NCI-H2196 treated with DMSO at 0.1 percent for 48 hours (cell line): ENCODE data around the gene RALGPS1.

Source experiments
- DNase-seq: peaks from one replicate; lab custom pipeline; 2025; ENCODE audit not compliant: unreplicated experiment; lab: John Stamatoyannopoulos, UW

The RALGPS1 gene

DNA sequence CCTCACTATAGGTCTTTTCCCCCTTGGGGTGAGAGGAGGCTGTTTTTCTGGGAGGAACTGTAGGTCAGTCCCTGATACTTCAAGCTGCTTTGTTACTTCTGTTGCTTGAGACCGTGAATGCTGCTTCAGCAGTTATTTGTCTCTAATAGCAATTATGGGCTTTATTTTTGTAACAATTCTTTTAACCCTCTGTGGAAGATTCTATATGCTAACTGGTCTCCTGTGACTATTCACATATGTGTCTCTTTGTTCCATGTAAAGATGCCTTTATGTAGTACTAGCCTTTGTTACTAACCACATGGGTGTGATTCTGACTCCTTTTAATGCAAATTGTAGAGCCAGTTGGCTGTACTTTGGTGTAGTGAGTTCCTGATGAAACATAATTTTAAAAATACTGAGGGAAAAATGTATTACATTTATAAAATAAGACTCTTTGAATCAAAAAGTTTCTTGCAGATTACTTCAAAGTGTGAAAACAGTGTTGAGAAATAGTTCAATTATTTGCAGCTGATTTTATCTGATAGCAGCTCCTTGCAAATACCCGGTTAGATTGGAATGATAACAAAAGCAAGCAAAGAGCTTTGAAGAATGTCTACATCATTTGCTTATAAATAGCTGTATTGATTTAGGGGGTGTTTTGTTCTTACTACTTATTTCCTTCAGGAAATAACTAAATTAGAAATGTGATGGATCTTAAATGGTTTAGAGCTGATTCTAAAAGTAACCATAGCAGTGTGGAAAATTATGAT is 161.2 kb downstream of the RALGPS1 start:
- DNase-seq: no peak

DNA sequence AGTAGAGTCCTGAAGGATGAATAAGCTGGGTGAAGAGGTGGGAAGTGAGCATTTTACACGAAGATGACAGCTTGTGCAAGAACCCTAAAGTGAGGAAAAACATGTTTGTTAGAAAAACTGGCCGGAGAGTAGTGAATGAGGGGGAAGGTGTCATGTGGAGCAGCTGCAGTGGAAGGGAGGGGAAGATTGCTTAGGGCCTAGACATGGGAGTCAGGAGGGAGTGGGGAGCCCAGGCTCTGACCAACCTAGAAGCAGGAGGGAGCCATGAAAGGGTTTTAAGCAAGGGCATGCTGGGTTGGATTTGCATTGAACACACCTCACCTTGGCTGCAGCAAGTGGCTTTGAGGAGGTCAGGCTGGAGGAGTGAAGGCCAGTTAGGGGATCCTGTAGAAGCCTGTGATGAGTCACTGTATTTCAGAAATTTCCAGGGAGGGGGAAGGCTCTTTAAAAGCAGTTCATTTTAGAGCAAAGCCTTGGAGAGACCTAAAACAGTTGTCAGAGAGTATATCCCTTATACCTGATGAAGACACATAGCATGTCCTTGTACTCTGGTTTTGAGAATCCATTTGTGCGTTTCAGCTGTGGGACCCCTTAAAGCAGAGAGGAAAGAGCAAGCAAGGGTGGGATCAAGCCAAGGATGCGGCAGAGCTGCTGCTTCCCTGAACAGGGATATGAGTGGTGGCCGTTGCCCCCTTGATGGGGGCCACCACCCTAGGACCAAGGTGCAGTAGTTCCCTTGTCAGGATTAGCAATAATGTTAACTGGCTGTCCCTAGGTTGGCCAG is 162.5 kb downstream of the RALGPS1 start:
- no peak for DNase-seq

DNA sequence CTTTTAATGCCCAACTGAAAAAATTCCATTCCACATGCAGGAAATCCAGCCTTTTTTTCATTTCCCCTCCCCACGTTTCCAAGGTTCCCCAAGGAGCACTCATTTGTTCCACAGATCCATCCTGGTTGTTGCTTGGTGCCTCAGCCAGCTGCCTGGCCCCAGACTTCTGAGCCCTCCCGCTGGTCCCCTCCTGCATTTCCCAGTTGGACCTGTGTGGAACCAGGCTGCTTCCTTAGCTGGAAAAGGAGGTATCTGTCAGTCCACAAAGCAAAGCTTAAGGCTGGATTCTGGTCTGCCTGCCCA is 163.0 kb downstream of the RALGPS1 start:
- DNase-seq: no peak

DNA sequence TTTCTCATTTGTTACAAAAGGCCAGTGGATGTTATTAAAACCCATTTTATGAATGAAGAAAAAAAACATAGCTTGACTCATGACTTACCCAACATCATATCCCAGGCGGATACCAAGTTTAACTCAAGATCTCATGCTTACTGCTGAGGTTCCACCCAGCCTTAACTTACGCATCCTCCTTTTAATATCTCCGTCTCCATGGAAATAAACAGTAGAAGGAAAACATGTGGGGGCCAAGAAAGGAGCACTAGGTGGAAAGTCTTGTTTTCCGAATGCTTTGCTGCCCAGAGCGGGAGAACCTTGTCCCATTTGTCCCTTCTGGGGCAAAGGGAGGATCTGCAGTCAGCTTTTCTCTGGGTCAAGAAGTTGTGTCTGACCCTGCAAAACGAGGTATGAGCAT is 163.8 kb downstream of the RALGPS1 start:
- no peak for DNase-seq

DNA sequence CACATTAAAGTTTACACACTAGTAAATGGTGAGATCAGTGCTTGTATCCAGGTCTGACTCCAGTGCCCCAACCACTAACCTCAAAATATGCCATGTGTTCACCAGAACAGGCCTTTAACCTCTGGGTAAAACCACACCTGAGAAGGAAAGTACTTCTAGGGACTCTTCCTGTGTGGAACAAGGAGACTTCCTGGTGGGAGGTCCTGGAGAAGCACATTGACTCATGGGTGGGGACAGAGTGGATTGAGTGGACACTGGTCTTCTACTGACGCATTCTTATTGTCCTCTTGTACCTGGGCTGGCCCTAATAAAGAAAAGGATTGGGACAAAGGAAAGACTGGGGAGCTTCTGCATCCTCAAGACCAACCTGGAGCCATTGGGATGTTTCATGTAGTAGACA is 164.4 kb downstream of the RALGPS1 start:
- no peak for DNase-seq

DNA sequence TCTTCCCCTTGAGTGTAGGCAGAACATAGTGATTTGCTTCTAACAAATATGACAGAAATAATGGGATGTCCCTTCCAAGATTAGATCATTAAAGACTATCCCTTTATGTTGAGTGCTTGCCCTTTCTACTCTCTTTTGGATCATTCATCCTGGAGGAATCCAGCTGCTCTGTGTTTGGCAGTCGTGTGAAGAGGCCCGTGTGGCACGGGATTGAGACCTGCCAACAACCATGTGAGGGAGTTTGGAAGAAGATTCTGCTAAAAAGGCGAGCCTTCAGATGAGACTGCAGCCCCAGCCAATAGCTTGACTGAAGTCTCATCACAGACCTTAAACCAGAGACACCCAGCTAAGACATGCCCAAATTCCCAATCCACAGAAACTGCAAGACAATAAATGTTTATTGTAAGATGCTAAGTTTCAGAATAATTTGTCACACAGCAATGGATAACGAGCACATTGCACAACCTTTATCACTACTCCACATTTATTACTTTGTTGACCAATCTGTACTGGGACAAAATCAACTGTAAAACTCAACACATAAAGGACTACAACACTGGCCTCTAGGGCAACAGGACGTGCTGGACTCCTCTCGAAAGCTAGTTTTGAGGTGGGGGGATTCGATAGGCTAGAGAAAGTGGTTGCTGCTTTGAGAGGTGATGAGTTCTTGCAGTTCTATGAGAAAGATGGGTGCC is 165.0 kb downstream of the RALGPS1 start:
- no peak for DNase-seq

DNA sequence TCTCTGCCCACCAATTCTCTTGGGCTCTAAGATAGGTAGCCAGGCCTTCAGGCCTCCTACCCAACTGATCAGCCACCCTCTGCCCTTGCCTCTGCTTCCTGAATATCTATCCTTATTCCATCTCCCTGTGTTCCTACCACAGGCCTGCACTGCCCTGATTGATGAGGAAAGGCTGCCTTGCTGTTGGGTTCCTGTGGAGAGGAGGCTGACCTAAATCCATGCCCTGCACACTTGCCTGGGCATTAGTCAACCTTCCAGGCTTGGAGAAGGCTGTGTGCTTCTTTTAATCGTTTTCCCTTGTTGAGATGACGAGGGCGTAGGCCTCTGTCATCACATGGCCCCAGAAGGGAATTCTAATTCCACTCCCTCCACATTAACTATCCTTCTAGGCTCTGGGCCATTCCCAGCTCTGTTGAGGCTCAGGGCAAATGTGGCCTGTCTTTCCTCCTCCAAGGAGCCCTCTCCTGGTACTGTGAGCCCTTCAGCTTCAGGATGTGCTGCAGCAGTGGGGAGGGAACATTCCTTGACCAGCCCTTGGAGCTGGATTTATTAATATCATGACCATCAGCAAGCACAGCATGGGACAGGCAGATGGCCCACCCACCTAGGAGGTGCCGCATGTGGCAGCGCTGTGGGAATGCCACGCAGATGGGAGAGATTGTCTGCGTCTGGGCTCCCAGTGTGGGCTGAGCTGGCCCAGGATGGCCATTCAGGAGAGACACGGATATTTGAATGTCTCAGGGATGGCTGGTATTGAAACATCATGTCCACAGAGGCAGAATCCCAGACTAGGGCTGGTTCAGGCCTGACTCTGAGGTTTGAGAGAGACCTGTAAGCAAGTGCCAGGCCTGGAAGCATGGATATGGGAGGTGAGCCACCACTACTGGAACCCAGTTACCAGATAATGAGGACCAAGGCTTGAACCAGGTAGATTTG is 166.9 kb downstream of the RALGPS1 start:
- no peak for DNase-seq

DNA sequence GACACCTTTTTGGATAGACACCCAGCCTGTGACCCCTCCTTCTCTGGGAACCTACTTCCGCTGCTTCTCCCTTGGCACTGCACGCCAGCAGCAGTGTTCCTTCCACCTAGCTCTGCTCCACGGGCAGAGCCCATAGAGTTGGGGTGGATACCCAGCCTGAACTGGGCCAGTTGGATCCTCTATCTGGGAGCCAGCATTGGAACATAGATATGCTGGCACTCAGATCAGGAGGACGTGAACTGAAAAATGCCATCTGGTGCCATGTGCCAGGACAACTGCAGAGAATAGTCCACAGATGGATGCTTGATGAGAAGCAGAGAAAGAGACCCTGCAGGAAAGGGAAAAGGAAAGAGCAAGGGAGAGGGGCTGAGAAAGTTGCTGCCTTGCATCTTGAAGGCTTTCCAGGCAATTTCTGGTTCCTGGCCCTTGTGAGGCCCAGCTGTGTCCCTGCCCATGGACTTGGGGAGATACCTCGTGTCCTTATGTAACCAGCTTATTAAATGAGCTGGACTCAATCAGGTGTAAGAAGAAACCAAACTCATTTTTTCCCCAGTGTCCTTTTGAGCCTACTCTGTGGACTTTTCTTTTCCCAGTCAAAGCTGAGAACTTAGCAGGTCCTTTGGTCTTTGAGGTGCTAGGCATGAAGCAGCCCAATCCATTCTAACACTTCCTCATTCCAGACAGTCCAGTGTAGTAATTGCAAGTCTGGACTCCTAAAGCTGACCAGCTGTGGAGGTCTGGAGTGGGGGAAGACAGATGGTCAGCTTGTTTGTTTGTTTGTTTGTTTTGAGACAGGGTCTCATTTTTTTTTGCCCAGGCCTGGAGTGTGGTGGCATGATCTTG is 168.8 kb downstream of the RALGPS1 start:
- no peak for DNase-seq

DNA sequence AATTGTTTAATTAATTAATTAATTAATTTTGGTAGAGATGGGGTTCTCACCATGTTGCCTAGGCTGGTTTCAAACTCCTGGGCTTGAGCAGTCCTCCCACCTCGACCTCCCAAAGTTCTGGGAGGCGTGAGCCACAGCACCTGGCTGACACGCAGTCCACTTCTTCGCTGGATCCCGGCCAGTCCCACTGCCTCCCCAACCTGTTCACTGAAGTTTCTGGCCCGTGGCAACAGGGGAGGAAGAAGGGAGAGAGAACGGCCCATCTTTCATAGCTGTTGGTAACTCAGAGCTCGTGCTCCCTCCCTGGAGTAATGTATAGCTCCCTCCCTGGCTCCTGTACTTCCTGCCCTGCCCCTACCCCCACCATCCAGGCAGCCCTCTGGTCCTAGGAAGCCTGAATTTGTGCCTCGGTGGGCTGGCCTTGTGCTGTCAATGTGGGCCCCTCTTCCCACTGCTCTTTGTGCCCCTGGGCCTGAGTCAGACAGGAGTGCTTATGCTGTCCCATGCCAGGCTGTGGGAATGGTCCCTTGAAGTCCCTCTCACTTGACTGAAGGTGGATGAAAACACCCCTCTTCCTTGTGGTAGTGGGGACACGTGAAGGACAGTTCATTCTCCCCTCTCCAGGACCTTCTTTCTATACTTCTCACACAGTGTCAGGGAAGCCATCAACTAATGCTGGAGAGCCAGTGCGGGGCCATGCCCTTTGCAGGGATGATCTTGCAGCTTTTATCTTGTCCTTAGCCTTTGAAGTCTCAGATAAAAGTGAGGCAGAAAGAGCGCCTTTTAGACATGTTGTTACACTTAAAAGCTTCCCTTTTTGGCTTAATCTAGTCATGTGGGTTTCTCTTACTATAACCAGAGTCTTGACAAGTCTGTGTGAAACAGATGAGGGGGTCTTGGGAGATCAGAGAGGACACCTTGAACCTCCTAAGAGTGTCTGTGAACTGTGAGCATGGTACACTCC is 169.8 kb downstream of the RALGPS1 start:
- DNase-seq: no peak

DNA sequence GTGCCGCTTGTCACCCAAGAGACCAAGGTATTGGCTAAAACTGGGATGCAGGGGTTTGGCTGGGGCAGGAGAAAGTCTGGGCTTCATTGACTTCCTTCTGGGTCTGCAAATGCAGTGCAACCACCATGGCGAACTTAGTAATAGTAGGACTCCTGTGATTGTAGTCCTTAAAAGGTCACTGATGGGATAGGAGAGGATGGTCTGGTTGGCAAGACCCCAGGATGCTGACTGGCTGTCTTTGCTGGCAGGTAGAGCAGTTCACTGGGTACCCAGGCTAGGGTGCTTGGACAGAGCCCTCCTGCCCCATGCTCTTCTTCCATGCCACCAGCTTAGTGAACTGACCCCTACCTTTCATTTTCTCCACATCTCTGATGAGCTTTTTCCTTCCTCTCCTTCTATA is 170.6 kb downstream of the RALGPS1 start:
- no peak for DNase-seq

DNA sequence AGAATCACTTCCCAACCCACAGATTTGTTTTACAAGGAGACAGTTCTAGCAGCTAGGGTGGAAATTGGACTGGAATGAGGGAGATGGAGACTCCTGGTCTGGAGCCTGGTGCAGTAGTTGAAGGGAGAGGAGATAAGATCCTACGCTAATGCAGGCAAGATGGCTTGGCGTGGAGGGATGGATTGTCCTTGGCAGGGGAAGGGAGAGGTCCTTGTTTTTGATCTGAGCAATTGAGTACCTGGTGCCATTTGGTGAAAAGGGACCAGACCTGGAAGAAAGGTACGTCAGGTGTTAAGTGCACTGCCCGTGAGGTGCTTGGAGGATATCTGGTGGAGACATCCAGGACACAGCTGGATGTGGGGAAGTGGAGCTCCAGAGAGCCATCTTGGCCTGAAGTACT is 172.2 kb downstream of the RALGPS1 start:
- no peak for DNase-seq

DNA sequence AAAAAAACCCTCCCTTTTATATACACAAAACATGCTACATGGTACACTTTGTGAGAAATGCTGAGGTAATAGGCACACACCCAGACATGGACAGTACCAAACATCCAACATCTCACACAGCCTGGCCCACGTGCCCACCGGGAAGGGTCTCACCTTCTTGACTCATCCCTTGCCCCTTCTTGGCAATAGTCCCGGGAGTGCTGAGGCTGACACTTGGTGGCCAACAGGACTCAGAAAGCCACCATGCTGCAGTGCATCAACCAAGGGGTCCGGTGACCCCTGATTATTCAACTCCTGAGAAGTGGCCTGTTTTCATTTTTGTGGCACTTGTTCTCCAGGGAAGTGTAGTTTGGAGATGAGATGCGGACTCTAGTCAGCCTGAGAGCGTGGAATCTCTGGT is 172.8 kb downstream of the RALGPS1 start:
- no peak for DNase-seq

DNA sequence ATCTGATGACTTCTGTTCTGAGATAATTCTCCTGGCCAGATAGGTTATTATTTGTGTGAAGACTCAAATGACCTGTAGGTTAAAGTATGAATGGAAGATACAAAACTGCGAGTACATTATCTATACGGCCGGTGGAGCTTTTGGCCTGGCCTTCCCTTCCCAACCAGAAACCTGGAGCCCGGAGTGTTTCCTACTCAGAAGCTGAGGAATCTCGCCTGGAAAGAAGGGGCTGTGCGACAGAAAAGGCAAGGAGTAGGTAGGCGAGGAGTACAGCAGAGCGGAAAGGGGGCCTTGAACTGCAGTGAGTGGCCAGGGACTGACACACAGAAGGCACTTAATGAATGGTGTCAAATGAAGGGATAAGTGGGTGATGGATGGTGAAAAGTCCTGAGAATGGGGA is 173.3 kb downstream of the RALGPS1 start:
- no peak for DNase-seq

DNA sequence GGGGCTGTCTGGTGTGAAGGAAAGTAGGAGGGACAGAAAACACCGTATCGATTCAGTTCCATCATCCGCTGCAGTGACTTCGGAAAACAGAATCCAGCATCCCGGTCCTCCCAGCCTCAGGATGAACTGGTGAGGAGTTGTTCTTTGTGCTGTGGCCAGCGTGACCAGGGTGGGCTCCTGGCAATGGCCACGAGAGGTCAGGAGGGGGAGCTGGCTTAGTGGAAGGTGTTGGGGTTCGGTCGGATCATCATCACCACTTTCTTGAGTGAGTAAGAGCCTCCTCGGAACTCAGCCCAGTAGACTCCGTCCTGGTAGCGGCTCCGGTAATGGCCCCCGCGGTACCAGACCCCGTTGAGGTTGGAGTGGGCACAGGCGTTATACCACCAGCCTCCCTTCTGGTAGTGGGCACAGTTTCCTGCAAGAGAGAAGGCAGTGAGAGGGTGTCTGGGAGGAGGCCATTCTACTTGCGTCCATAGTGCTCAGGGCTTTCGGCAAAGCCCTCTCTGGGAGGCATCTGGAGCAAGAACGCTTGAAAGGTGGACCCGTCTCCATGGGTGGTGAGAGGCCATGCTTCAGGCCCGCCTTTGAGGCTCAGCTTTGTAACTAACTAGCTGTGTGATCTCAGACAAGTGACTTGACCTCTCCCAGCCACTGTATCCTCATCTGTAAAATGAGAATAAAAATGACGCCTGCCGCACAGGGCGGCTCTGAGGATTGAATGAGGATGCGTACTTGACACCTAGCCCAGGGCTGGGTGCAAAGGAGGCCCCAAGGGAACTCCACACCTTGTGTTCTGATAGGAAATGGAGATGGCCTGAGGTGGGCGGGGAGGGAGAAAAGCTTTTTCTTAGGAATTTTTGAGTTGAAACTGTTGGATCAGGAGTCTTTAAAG is 174.4 kb downstream of the RALGPS1 start:
- no peak for DNase-seq

DNA sequence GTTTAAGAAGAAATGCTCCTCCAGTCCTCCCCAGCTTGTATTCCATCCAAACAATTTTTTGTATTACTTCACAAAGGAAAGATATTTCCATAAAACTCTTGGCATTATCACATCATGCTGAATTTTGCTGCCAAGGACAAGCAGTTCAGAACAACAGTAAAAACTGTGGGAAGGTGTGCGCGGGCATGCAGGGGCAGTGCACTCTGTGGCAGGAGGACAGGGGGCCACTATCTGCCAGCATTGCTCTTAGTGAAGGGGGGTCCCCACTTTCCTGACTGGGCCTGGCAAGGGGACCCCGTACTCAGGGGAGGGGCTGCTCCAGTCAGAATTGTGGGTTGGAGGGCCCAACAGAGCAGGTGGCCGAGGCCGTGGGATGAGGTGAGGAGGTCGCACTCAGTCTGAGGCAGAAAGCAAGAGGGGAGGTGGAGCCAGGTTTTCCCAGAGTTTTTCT is 175.1 kb downstream of the RALGPS1 start:
- no peak for DNase-seq

DNA sequence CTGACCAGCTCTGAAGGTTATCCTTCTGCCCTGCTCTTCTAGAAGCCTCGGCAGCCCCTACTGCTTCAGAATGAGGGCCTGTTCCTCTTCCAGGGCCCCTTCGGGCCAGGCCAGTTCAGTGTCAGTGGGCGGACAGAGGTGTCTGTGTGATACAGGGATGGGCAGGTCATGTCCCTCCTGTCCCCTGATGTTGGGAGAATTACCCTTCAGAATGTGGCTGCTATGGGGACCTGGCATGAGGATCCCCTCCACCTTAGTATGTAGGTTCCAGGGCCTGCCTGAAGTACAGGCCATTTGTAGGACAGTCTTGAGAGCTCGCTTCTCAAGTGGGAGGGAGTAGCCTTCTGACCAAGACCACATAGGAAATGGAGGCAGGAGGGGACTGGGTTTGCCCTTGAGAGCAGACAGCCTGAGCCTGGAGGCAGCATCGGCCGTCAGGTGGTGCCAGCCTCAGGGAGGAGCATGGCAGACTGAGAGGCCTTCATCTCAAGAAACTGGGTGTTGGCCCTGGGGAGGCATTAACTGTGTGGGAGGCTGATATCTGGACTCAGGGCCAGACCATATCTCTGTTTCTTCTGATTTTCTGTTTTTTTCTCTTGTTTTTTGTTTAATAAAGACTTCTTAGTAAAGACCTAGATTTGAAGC is 175.9 kb downstream of the RALGPS1 start:
- no peak for DNase-seq

DNA sequence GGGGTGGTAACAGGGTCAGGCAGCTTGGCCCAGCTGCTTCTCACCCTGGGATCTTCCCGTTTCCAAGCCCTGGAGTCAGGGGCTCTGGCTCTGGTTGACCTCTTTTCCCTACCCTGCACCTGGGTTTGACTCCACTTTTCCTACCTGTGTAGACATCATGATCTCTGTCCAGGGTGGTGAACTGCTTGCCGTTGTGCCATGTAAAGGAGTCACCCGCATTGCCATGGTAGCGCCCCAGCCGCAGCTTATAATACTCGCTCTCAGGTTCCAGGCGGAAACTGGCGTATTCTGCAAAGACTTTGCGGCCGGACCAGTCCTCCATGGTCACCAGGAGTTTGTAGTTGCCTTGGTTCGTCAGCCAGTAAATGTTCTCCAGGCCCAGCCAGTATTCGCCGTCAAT is 176.9 kb downstream of the RALGPS1 start:
- DNase-seq: no peak
